ENCODE results near the gene SUZ12.

DNA sequence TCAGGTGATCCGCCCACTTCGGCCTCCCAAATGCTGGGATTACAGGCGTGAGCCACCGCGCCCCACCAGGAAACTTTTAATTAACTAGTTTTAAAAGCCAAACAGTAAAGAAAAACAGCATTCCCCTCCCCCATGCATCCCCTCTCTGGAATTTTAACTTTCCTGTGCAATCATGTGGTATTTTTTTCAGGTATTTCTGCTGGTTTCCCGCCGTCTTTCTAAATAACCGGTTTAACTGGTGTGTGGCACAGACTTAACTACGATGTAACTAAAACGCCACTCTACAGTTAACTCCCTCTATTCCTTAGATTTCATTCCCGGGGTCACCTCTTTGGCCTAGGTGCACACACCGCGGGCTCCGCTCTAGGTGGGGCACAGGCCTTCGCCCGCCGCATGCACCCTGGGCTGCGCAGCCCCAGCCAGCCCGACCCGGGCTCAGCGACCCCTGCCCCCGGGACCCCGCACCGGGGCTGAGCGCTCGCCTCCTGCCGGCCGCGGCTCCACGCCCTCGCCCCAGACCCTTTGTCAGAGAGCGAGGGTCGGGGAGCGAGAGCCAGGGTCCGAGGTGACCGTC is 20.2 kb upstream of the SUZ12 start:
- TF ChIP-seq, protein P1, sequence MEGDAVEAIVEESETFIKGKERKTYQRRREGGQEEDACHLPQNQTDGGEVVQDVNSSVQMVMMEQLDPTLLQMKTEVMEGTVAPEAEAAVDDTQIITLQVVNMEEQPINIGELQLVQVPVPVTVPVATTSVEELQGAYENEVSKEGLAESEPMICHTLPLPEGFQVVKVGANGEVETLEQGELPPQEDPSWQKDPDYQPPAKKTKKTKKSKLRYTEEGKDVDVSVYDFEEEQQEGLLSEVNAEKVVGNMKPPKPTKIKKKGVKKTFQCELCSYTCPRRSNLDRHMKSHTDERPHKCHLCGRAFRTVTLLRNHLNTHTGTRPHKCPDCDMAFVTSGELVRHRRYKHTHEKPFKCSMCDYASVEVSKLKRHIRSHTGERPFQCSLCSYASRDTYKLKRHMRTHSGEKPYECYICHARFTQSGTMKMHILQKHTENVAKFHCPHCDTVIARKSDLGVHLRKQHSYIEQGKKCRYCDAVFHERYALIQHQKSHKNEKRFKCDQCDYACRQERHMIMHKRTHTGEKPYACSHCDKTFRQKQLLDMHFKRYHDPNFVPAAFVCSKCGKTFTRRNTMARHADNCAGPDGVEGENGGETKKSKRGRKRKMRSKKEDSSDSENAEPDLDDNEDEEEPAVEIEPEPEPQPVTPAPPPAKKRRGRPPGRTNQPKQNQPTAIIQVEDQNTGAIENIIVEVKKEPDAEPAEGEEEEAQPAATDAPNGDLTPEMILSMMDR (conservative IDR thresholded peaks at IDR 0.05; ENCODE audit: low read depth, low read length) = no peak
- TF ChIP-seq MAFK (IDR thresholded peaks at IDR 0.05; ENCODE audit: low read depth, low read length) = no peak
- TF ChIP-seq POLR2A (IDR thresholded peaks at IDR 0.05; ENCODE audit: low read depth, low read length) = no peak
- TF ChIP-seq BHLHE40 (IDR thresholded peaks at IDR 0.05; ENCODE audit: low read depth, low read length) = no peak
- TF ChIP-seq RAD21 (IDR thresholded peaks at IDR 0.05; ENCODE audit: low read length) = no peak

Measured in IMR-90 (cell line).